VCaP (cell line): ENCODE data around the gene NRXN3.
A peak's percentile ranks its signal among the peaks of the same experiment; 100 is the strongest.

Experiments used
- H3K27ac ChIP-seq: fragments of 450-650 bp; 2 replicates; pipeline ENCODE4 v1.5.1; 2017
- CTCF ChIP-seq: fragments of 450-650 bp; conservative IDR thresholded peaks from 2 replicates; pipeline ENCODE4 v1.5.1; 2017; ENCODE audit warnings: mild to moderate bottlenecking, moderate library complexity

NRXN3 gene

GRCh38 chr14:79502751-79503148 lies 1332.6 kb downstream of the NRXN3 start:
- no peak for TF ChIP-seq CTCF
- H3K27ac ChIP-seq: no peak overlapping the region

- TF ChIP-seq CTCF: no peak
- H3K27ac ChIP-seq: no peak overlapping the region
These were observed 1340.5 kb downstream of the NRXN3 start for GRCh38 chr14:79510659-79511058.

GRCh38 chr14:79511146-79511545 lies 1341.0 kb downstream of the NRXN3 start:
- TF ChIP-seq CTCF: no peak
- no peak overlapping the region for H3K27ac ChIP-seq

GRCh38 chr14:79513446-79513845 lies 1343.3 kb downstream of the NRXN3 start:
- no peak for TF ChIP-seq CTCF
- no peak overlapping the region for H3K27ac ChIP-seq

GRCh38 chr14:79514700-79515099 lies 1344.5 kb downstream of the NRXN3 start:
- no peak overlapping the region for H3K27ac ChIP-seq
- TF ChIP-seq CTCF: no peak

GRCh38 chr14:79515158-79515557 lies 1345.0 kb downstream of the NRXN3 start:
- no peak overlapping the region for H3K27ac ChIP-seq
- TF ChIP-seq CTCF: no peak

GRCh38 chr14:79516009-79516408 lies 1345.8 kb downstream of the NRXN3 start:
- TF ChIP-seq CTCF: no peak
- H3K27ac ChIP-seq: no peak overlapping the region

GRCh38 chr14:79525416-79525815 lies 1355.2 kb downstream of the NRXN3 start:
- H3K27ac ChIP-seq: peak overlapping the region; percentile 67
- TF ChIP-seq CTCF: no peak
